BLaER1 treated with 17β-estradiol and CSF1 and Interleukin-3, amounts not matched to agents 10 nM and 100 nM (cell line): ENCODE results near the gene ABCB9.

Experiments
- H3K27ac ChIP-seq, 11 experiments: shearing (Covaris generic); formaldehyde crosslinking; 2 replicates each; pipeline ENCODE4 v1.8.1; 2022
- H3K27me3 ChIP-seq, 11 experiments: shearing (Covaris generic); formaldehyde crosslinking; 2 replicates each; pipeline ENCODE4 v1.8.1; 2022
- H3K36me3 ChIP-seq, 11 experiments: shearing (Covaris generic); formaldehyde crosslinking; 2 replicates each; pipeline ENCODE4 v1.8.1; 2022
- H3K4me1 ChIP-seq, 10 experiments: shearing (Covaris generic); formaldehyde crosslinking; 2 replicates each; pipeline ENCODE4 v1.8.1; 2022
- H3K4me2 ChIP-seq, 11 experiments: shearing (Covaris generic); formaldehyde crosslinking; 2 replicates each; pipeline ENCODE4 v1.8.1; 2022
- H3K4me3 ChIP-seq, 10 experiments: shearing (Covaris generic); formaldehyde crosslinking; 2 replicates each; pipeline ENCODE4 v1.8.1; 2022
- H3K9ac ChIP-seq, 11 experiments: shearing (Covaris generic); formaldehyde crosslinking; 2 replicates each; pipeline ENCODE4 v1.8.1; 2022
- H3K9me3 ChIP-seq, 11 experiments: shearing (Covaris generic); formaldehyde crosslinking; replicated peaks in 1 of 11; 2 replicates each; pipeline ENCODE4 v1.8.1; 2022
- H4K20me1 ChIP-seq, 11 experiments: shearing (Covaris generic); formaldehyde crosslinking; 2 replicates each; pipeline ENCODE4 v1.8.1; 2022
- Cebpa-rat ChIP-seq, 11 experiments: shearing (Covaris generic); IDR thresholded peaks; 2 replicates each; pipeline ENCODE4 v1.8.1; 2022

Gene ABCB9

DNA sequence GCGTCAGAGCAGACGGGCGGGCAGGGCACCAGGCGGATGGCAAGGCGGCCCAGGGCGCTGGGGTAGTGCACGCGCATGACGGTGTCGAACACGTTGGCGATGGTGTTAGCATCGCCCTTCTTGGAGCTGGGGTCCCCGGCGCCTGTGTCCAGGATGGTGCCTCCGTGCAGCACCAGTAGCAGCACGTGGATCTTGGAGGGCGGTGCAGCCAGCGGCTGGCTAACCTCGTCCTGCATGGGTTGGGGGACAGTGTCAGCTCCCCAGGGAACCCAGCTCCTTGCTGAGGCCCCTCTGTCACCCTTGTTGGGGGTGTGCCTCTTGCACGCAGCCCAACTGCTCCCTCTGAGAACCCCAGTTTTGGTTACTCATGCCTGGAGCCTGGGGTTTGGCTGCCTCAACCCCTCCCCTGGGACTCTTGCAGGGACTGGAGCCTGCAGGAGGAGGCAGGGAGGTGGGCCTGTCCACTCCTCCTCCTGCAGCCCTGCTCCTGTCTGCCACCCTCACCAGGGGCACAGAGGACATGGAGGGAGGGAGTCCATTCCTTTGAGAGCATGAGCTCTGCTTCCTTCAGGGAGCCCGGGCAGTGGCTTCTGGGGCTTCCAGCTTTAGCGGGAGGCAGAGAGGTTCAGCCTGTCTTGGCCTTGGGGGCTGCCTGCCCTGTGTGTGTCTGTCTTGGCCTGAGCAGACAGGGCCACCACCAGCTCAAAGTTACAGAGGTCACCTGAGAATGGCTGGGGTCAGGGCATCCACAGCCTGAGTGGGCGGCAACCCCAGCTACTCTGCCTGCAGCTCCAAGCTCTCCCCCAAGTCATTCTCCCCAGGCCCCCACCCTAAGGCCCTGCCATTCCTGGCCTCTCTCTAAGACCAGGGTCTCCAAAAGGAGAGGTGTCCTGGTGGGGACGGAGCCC is 31.3 kb upstream of the ABCB9 start:
- H4K20me1 ChIP-seq = peaks cover 0 to 50% (median 13%) of the 10 kb centered on the region in 11 experiments; a peak in 13 of 22 replicates
- H3K9ac ChIP-seq = no peak overlapping the region
- peaks cover 0 to 5% (median 0%) of the 10 kb centered on the region in 11 experiments; a peak in 1 of 22 replicates for H3K27me3 ChIP-seq
- peaks cover 16 to 43% (median 31%) of the 10 kb centered on the region in 10 experiments for H3K4me1 ChIP-seq
- no peak for TF ChIP-seq Cebpa-rat (IDR thresholded peaks at IDR 0.05)
- H3K36me3 ChIP-seq = peaks cover 0 to 24% (median 0%) of the 10 kb centered on the region in 11 experiments; a peak in 5 of 22 replicates
- no peak overlapping the region for H3K4me3 ChIP-seq
- no peaks in the 10 kb centered on the region for H3K9me3 ChIP-seq
- no peak overlapping the region for H3K27ac ChIP-seq
- H3K4me2 ChIP-seq = no peak overlapping the region

DNA sequence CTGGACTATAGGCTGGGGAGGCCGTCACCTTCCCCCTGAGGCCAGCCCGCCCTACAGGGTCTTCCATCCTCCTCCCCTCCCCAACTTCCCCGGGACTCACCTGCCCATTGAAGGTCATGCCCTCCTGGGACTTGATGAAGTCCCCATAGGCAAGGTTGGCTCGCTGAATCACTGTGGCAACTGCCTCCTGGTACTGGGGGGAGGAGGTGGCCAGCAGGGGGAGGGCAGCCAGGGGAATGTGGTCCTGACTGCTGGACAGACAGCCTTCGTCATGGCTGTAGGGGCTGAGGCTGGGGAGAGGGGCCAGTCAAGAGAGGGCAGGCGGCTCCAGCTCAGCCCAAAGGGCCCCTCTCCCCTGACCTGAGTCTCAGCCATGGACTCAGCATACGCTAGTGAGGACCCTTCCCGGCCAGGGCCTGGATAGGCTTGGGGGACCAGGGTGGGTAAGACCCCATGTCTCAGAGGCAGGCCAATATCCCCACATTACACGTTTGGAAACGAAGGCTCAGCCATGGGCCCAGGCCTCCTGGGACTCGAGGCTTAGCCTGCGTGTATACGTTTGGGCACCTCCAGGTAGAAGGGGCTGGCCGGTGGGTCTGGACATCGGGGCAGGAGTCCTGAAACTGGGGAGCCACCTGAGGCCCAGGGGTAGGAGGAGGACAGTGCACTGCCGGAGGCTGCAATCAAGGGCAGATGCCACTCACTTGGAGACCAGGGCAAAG is 30.5 kb upstream of the ABCB9 start:
- Histone ChIP-seq H3K27ac (no peak overlapping the region), H3K27me3 (peaks cover 0 to 5% (median 0%) of the 10 kb centered on the region in 11 experiments; a peak in 1 of 22 replicates), H3K4me3 (no peak overlapping the region), H3K36me3 (peaks cover 0 to 24% (median 0%) of the 10 kb centered on the region in 11 experiments; a peak in 6 of 22 replicates), H4K20me1 (peaks cover 0 to 45% (median 13%) of the 10 kb centered on the region in 11 experiments; a peak in 13 of 22 replicates), H3K9me3 (no peaks in the 10 kb centered on the region), H3K4me2 (no peak overlapping the region), H3K4me1 (peaks cover 16 to 39% (median 28%) of the 10 kb centered on the region in 10 experiments), H3K9ac (no peak overlapping the region)
- TF ChIP-seq Cebpa-rat (IDR thresholded peaks at IDR 0.05) = no peak

GRCh38 chr12:122996188-122996601 is 29.9 kb upstream of the ABCB9 start:
- peaks cover 16 to 33% (median 22%) of the 10 kb centered on the region in 10 experiments for H3K4me1 ChIP-seq
- peaks cover 0 to 46% (median 13%) of the 10 kb centered on the region in 11 experiments; a peak in 13 of 22 replicates for H4K20me1 ChIP-seq
- no peak overlapping the region for H3K9ac ChIP-seq
- no peaks in the 10 kb centered on the region for H3K9me3 ChIP-seq
- H3K27me3 ChIP-seq = peaks cover 0 to 5% (median 0%) of the 10 kb centered on the region in 11 experiments; a peak in 1 of 22 replicates
- H3K4me3 ChIP-seq = no peak overlapping the region
- H3K4me2 ChIP-seq = no peak overlapping the region
- peaks cover 0 to 30% (median 0%) of the 10 kb centered on the region in 11 experiments; a peak in 6 of 22 replicates for H3K36me3 ChIP-seq
- no peak overlapping the region for H3K27ac ChIP-seq
- no peak for TF ChIP-seq Cebpa-rat (IDR thresholded peaks at IDR 0.05)

GRCh38 chr12:122995503-122996187 is 29.4 kb upstream of the ABCB9 start:
- H4K20me1 ChIP-seq = peaks cover 0 to 45% (median 13%) of the 10 kb centered on the region in 11 experiments; a peak in 13 of 22 replicates
- peaks cover 0 to 35% (median 0%) of the 10 kb centered on the region in 11 experiments; a peak in 6 of 22 replicates for H3K36me3 ChIP-seq
- H3K9ac ChIP-seq = no peak overlapping the region
- H3K4me2 ChIP-seq = no peak overlapping the region
- H3K27ac ChIP-seq = no peak overlapping the region
- no peak for TF ChIP-seq Cebpa-rat (IDR thresholded peaks at IDR 0.05)
- no peak overlapping the region for H3K4me3 ChIP-seq
- H3K27me3 ChIP-seq = peaks cover 0 to 5% (median 0%) of the 10 kb centered on the region in 11 experiments; a peak in 1 of 22 replicates
- H3K9me3 ChIP-seq = no peaks in the 10 kb centered on the region
- peaks cover 13 to 28% (median 17%) of the 10 kb centered on the region in 10 experiments for H3K4me1 ChIP-seq

GRCh38 chr12:122994781-122995502 is 28.7 kb upstream of the ABCB9 start:
- Histone ChIP-seq H3K27ac (no peak overlapping the region), H4K20me1 (peaks cover 0 to 38% (median 9%) of the 10 kb centered on the region in 11 experiments; a peak in 13 of 22 replicates), H3K4me3 (no peak overlapping the region), H3K4me2 (no peak overlapping the region), H3K9me3 (no peaks in the 10 kb centered on the region), H3K36me3 (peaks cover 0 to 42% (median 0%) of the 10 kb centered on the region in 11 experiments; a peak in 7 of 22 replicates), H3K27me3 (peaks cover 0 to 5% (median 0%) of the 10 kb centered on the region in 11 experiments; a peak in 1 of 22 replicates), H3K9ac (no peak overlapping the region), H3K4me1 (peaks cover 6 to 21% (median 10%) of the 10 kb centered on the region in 10 experiments)
- TF ChIP-seq Cebpa-rat (IDR thresholded peaks at IDR 0.05) = no peak

DNA sequence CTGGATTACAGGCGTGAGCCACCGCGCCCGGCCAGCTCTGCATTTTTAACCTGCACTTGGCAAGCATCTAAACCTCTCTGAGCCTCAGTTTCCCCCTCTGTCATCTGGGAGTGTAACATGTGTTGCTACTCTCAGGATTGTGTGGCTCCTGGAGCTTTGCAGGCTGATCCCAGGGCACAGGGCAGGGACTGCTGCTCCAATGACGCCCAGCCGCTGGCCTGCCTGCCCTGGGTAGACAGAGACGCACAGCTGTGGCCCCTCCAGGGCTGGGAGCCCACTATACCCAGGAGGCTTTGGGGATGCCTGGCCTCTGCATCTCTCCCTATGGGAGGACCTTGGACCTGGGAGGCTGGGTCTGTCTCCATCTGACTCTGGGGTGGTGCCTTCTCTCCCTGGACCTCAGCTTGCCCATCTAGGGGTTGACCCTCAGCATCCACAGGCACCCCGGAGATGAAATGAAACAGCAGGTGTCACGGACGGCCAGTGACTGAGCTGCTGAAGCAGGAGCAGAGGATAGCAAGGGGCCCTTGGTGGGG is 27.9 kb upstream of the ABCB9 start:
- H3K4me3 ChIP-seq = no peak overlapping the region
- peaks cover 0 to 31% (median 3%) of the 10 kb centered on the region in 11 experiments; a peak in 13 of 22 replicates for H4K20me1 ChIP-seq
- H3K9me3 ChIP-seq = no peaks in the 10 kb centered on the region
- no peak for TF ChIP-seq Cebpa-rat (IDR thresholded peaks at IDR 0.05)
- peaks cover 0 to 43% (median 0%) of the 10 kb centered on the region in 11 experiments; a peak in 7 of 22 replicates for H3K36me3 ChIP-seq
- H3K27ac ChIP-seq = no peak overlapping the region
- H3K4me1 ChIP-seq = peaks cover 0 to 13% (median 3%) of the 10 kb centered on the region in 10 experiments; a peak in 15 of 20 replicates
- H3K4me2 ChIP-seq = no peak overlapping the region
- no peaks in the 10 kb centered on the region for H3K27me3 ChIP-seq
- no peak overlapping the region; a peak in 1 of 22 replicates for H3K9ac ChIP-seq

DNA sequence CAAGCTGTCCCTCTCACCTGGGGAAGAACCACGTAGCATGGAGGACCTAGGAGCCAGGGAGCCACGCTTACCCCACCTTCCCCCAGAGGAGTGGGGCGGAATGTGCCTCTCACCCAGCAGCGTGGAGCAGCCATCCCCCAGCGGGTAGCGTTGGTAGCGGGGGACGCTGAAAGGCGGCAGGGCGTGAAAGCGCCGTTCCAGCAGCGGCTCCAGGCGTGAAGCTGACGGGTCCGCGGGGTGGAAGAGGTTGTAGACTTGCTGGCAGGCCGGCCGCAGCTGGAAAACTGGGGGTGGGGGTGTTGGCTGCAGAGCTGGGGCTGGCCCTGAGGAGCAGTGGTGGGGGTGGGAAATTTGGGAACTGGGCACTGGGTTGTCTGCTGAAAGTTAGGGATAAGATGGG is 26.1 kb upstream of the ABCB9 start:
- H3K4me1 ChIP-seq = 0 out of 20 replicates have a peak, but pooled peaks cover 0 to under 1% (median 0%) of the 10 kb centered on the region in 10 experiments
- peaks cover 0 to 56% (median 5%) of the 10 kb centered on the region in 11 experiments; a peak in 8 of 22 replicates for H3K36me3 ChIP-seq
- H3K9ac ChIP-seq = no peak overlapping the region
- H3K27me3 ChIP-seq = no peaks in the 10 kb centered on the region
- no peak overlapping the region for H3K4me3 ChIP-seq
- peaks cover 0 to 17% (median 0%) of the 10 kb centered on the region in 11 experiments; a peak in 4 of 22 replicates for H4K20me1 ChIP-seq
- H3K27ac ChIP-seq = no peak overlapping the region
- no peak for TF ChIP-seq Cebpa-rat (IDR thresholded peaks at IDR 0.05)
- no peak overlapping the region for H3K4me2 ChIP-seq
- no peaks in the 10 kb centered on the region for H3K9me3 ChIP-seq
